ENCODE results near the gene CCDC61.

- TF ChIP-seq CTCF (conservative IDR thresholded peaks at IDR 0.05; ENCODE audit: low read depth, low read length) (no peak), EZH2 (IDR thresholded peaks at IDR 0.05; ENCODE audit: low read length, unreplicated experiment) (no peak)
Measured at GRCh38 chr19:46017095-46017429, 21.8 kb downstream of the CCDC61 start.

Measured in PC-3 (cell line).